ENCODE data around the gene PTCHD1. TPM values are rescaled to one million over a fixed set of nuclear protein-coding genes. Genes with fewer than 3 reads are reported as not detected.

PTCHD1 gene
- 0.06 and 0.18 TPM in 2 replicates for total RNA-seq (2014; rRNA removed; shearing (Covaris generic))

DNA sequence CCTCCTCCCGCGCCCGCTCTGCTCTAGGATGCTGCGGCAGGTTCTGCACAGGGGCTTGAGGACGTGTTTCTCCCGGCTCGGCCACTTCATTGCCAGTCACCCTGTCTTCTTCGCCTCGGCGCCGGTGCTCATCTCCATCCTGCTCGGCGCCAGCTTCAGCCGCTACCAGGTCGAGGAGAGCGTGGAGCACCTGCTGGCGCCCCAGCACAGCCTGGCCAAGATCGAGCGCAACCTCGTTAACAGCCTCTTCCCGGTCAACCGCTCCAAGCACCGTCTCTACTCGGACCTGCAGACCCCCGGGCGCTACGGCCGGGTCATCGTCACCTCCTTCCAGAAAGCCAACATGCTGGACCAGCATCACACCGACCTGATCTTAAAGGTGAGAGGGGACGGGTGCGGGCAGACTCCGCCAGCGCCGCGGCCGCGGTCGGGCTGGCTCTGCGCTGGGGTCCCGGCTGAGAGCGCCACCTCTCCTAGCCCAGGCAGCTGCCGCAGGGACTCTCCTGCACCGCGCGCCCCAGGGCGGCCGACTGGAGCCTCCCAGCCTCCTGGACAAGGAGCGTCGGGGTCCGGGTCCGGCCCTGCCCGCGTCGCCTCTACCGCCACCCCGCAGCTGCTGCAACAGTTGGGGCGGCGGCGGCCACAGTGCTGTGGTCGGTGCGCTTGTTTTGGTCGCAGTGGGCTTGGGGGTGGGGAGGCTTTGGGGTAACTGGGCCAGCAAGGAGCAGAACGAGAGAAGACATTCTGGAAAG, at the start of gene PTCHD1:
TSS of gene PTCHD1 (plus strand) at position 2 of the 752 bp plus-strand sequence. CDS start at position 29, 27 bp downstream.
- peak; percentile 5 for DNase-seq (ENCODE audit: low read depth)

- no peak for DNase-seq (ENCODE audit: low read depth)
Measured at GRCh38 chrX:23286731-23287130, 47.9 kb upstream of the PTCHD1 start.

GRCh38 chrX:23287191-23287725, 47.4 kb upstream of the PTCHD1 start:
- DNase-seq (ENCODE audit: low read depth): no peak

GRCh38 chrX:23292354-23292987, 42.2 kb upstream of the PTCHD1 start:
- peak; percentile 9 for DNase-seq (ENCODE audit: low read depth)

- peak; percentile 47 for DNase-seq (ENCODE audit: low read depth)
Measured at GRCh38 chrX:23292988-23293651, 41.5 kb upstream of the PTCHD1 start.

- no peak for DNase-seq (ENCODE audit: low read depth)
Measured at GRCh38 chrX:23304881-23305280, 29.8 kb upstream of the PTCHD1 start.

DNA sequence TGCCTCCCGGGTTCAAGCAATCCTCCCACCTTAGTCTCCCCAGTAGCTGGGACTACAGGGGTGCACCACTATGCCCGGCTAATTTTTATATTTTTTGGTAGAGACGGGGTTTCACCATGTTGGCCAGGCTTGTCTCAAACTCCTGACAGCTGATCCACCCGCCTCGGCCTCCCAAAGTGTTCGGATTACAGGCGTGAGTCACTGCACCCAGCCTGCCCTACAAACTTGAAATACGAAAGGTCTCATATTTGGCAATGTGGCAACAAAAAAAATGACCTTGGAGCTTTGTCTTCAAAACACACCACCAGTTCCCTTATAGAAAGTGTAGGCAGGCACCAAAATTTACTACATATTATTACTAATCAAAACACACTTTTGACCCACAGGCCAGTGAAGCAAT, 22.9 kb upstream of the PTCHD1 start:
- DNase-seq (ENCODE audit: low read depth): no peak

- DNase-seq (ENCODE audit: low read depth): no peak
Measured at GRCh38 chrX:23312136-23312535, 22.5 kb upstream of the PTCHD1 start.

- peak; percentile 30 for DNase-seq (ENCODE audit: low read depth)
Measured at GRCh38 chrX:23317799-23318724, 16.6 kb upstream of the PTCHD1 start.

DNA sequence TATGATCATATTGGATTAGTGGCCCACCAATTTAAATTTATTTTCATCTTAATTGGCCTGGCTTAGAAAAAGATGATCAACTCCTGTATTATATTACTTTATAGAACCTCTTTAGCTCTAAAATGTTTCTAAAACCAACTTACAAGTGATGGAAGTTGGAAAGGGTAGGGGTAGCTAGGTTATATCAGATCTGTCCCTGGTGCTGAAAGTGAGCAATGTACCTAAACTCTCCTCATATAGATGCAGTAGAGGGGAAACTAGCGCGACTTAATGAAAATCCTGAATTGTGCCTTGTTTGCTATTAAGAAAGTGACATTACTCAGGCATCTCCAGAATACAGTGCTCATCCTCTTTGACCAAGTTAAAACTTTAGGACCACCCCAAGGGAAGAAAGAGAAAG, 7.5 kb upstream of the PTCHD1 start:
- DNase-seq (ENCODE audit: low read depth): no peak

DNA sequence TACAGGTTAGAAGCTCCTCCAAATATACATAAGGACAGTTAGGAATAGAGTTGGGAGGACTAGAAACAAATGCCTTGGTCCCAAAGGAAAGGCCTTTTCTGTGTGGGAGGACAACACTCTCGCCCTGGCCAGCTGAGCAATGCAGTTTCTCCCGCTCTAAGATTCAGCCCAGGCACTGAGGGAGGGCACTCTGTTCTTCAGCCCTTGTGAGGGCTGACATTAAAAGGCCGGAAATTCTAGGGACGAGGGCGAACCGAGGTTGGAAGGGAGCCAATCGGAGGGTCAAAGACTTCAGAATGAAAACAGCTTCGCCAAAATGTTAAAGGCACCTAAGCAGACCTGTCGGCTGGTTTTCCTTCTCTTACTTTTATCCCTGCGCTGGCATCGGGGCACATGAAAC, 2.9 kb upstream of the PTCHD1 start:
- DNase-seq (ENCODE audit: low read depth): peak; percentile 7

- peak; percentile 8 for DNase-seq (ENCODE audit: low read depth)
Measured at GRCh38 chrX:23332101-23332887, 2.4 kb upstream of the PTCHD1 start.

DNA sequence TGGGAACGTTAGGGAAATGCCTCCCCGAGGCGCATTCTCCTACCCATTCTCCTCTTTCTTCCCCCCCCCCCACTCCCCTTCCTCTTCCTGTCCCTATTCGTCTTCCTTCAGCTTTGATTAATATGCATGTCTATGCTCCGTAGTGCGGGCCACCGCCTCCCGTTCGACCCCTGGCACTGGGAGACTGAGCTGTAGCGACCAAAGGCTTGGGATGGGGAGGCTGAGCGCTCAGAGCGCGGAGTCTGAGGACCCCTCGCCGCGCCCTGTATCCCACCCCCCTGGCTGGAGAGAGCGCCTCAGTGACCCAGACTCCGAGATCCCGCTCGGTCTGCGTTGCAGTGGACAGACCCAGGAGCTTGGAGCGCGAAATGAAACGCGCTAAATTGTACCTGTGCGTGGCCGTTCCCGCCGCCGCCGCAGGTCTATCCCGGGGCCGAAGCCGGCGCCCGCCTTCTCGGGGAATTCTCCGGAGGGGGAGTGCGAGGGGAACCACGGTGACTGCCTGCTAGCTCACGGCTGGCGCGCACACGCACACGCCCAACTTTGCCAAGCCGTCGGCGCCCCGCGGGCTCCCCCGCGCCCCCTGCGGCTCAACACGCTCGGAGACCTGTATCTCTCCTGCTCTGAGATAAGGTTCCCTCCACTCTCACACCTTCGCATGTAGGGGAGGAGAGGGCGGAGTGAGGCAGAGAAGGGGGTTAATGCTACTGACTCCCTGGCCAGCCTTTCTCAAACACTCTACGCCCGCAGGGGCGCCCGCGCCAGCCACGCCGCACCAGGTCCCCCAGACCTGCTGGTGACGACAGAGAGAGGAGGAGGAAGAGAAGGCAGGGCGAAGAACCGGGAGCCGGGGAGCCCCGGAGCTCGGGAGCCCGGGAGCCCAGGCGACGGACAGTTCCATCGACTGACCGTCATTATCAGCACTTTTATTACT, 1.5 kb upstream of the PTCHD1 start:
- DNase-seq (ENCODE audit: low read depth): peak; percentile 5

DNA sequence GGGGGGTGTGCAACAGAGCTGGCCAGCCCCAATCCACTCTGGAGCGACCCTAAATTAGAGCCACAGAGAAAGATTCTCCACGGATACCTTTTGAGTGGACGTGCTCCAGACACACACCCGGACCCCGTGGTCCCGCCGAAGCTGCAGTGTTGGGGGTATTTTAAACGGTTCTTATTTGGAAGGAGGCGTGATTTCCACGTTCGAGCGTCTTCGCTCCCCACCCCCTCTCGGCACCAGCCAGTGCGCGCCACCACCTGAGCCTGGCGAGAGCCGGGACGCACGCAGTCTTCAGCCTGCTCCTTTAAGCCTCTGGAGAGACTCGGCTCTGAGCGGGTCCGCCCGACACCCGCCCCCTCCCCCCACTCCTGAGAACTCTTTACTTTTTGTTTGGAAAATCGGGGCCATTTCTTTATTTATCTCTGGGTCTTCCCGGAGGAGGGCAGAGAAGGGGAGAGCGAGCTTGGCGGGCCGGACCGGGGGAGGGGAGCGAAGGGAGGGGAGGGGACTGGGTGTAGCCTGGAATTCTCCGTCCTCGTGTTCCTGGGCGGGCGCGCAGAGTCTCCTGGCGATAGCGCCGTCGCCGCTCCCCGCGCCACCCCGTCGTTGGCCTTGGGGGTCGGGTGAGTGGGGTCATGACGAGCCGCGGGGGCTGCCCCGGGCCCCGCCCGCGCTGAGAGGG, 668 bp upstream of the PTCHD1 start:
- peak; percentile 5 for DNase-seq (ENCODE audit: low read depth)

DNA sequence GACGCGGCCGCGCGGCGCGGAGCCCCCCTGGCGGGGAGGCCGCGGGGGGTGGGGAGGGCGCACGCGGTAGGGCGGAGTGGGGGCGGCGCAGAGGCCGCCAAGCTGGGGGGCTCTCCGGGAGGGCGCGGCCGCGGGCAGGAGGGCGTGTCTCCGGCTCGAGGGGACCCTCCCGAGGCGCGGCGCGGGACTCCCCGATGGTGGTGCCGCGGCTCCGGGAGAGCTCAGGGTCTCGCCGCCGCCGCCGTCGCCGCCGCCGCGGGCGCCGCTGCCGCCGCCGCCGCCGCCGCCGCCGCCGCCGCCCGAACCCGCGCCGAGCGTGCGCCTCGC, 165 bp upstream of the PTCHD1 start:
- DNase-seq (ENCODE audit: low read depth): no peak

DNA sequence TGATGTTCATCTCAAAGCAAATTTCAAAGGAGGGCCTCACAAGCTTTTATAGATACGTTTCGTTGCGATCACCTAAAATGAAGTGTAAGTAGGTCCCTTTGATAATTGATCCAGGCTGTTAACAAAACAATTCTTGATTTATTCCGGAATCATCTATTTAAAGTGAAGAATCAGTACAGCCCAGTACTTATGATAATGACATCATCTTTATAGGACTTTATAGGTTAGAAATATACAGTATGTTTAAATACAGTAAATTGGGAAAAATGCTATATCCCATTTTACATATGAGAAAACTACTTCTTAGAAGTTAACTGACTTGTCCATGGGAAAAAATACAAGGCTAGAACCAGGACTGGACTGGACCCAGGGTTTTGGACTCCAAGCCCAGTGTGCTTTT, 3.7 kb downstream of the PTCHD1 start:
- DNase-seq (ENCODE audit: low read depth): no peak

DNA sequence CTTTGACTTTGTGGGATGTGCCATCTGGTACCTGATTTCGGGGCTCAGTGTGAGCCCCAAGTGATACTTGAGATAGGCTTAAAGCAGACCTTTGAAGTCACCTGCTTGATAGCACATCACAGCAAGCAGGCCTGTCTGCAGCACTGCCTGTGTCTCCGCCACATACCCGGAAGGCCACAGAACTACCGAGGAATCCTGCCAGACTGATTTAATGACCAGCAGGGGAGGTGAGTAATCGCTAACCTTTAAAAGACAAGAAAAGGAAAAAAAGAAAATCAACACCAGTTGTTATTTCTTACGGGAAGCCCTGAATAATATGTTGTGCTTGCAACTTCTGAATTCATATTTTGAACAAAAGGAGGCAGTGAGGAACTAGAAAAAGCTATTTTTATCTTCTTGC, 6.8 kb downstream of the PTCHD1 start:
- peak; percentile 44 for DNase-seq (ENCODE audit: low read depth)

- no peak for DNase-seq (ENCODE audit: low read depth)
Measured at GRCh38 chrX:23344238-23344903, 9.7 kb downstream of the PTCHD1 start.

DNA sequence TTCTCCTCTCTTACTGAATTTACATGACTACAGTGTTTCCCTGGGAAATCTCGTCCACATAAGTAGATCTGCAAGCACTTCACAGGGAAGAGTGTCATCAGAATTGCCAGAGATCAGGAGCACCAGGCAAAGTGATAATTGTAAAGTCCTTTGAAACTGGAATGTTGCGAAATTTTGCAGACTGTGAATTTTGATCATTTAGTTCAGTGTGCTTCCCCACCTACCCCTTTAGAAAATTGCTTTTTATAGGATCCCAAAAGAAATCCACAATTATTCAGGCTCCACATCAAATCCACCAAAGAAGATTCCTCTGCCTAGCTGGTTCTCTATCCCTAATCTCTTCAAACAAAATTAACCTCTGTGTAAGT, 10.2 kb downstream of the PTCHD1 start:
- DNase-seq (ENCODE audit: low read depth): no peak

All from Daoy (cell line).